Dedifferentiated amniotic fluid mesenchymal stem cell (primary cell): Measurements from ENCODE around the gene CXCL11.
"Not testable (repeated sequence)": the region's sequence is repeated elsewhere in the genome, so short reads cannot be mapped to it uniquely, and the experiment has no call there.

Source experiments
- DNase-seq: peaks from one replicate; pipeline ENCODE4 v3.0.0-alpha.2; 2016; ENCODE audit errors: extremely low spot score

Gene CXCL11

GRCh38 chr4:76042241-76042998 lies 6.5 kb upstream of the CXCL11 start:
- not testable (repeated sequence) for DNase-seq

DNA sequence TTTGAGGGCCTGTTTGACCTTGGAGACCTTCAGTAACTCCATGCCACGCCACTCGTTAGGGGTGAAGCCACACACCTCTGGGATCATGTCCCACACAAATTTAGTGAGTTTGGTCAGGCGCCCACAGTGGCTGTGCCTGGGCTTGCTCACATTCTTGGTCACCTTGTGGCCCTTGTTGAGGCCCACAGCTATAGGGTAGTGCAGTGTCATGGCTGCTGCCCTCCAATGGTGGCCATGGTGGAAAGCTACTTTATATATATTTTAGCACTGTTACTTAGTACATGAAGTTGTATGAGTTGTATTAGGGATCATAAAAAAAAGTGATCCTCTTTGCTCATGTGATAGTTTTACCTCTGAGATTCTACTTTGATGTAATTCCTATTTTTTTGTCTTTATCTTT lies 985 bp upstream of the CXCL11 start:
- DNase-seq, result no peak

- no peak for DNase-seq
Measured at GRCh38 chr4:76035141-76035540, 729 bp downstream of the CXCL11 start.

GRCh38 chr4:76029300-76029699 lies 6.6 kb downstream of the CXCL11 start:
- DNase-seq, result no peak

DNA sequence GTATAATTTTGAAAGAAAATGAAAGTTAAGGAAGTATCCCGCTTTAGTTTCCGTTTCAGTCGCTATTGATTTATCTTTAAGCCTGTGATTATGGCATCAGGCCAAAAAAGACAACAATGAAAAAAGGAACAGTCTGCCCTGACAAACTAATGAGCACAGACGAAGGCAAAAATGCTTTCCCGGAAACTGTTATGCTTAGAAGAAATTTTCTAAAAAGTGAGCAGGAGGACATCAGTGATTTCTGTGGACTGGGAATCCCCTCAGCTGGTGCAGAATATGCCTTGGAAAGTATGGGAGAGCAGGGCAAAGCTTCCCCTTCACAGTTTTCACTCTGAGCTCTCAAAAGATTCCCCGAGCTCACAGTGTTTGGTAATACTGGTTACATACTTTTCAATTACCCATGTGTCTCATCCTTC lies 7.5 kb downstream of the CXCL11 start:
- DNase-seq, result no peak

GRCh38 chr4:76024065-76024464 lies 11.8 kb downstream of the CXCL11 start:
- DNase-seq, result no peak

GRCh38 chr4:76023389-76023788 lies 12.5 kb downstream of the CXCL11 start, which contains the start of gene CXCL10:
Gene CXCL10, minus strand, starts transcription at chr4:76023497. Its CDS starts 66 bp downstream, at chr4:76023431.
- DNase-seq, result no peak

DNA sequence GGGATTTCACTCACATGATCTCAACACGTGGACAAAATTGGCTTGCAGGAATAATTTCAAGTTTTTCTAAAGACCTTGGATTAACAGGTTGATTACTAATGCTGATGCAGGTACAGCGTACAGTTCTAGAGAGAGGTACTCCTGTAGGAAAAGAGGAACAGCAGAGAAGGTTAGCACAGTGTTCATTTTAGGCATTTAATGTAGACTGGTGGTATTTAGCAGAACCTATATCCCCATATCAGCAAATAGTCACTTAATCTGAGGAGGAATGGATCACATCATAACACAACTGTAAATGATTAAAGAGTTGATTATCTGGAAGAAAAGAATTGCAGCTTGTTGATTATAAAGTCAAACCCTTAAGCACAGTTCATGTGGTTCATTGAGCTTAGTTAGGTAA lies 13.2 kb downstream of the CXCL11 start:
- DNase-seq, result no peak

- DNase-seq, result no peak
Measured at GRCh38 chr4:76022031-76022430, 13.8 kb downstream of the CXCL11 start.

GRCh38 chr4:76017056-76017686 lies 18.7 kb downstream of the CXCL11 start:
- DNase-seq, result no peak

- DNase-seq, result no peak
Measured at GRCh38 chr4:76016393-76016792, 19.5 kb downstream of the CXCL11 start.

- no peak for DNase-seq
Measured at GRCh38 chr4:76013540-76013939, 22.3 kb downstream of the CXCL11 start.

GRCh38 chr4:76012388-76012801 lies 23.5 kb downstream of the CXCL11 start:
- no peak for DNase-seq

DNA sequence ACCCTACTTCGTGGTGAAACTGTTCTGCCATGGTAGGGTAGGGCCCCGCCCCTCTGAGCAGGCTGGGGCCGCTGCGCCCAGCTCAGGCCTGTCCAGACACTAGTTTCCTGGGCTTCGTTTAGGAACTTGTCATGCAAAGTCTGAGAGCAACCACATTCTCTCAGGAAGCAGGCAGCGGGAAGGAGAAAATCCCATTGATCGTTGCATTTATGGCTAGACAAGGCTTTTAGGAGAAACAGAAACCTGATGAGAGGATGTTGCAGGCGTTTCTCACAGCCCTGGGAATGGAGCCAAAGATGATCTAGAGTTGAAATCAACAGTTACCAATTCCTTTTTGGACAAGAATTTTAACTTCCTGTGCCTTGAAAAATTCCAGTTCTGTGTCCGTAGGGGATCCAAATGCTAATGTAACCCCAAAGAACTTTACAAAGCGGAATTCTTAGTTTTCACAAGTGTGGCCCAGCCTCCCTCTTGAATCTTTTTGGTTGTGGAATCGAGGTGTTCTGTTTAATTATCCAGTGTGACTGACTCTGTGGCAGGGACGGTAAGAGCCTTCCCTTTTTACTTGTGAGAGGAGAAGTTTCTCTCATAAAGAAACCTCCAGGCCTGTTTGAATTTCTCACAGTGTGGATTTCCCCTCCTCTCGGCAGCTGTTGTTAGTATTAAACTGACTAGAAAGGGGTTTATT lies 24.0 kb downstream of the CXCL11 start:
- peak; percentile 56 for DNase-seq

- no peak for DNase-seq
Measured at GRCh38 chr4:76011018-76011670, 24.7 kb downstream of the CXCL11 start.

GRCh38 chr4:76010576-76010975 lies 25.3 kb downstream of the CXCL11 start:
- DNase-seq, result no peak

GRCh38 chr4:76009311-76009710 lies 26.6 kb downstream of the CXCL11 start:
- DNase-seq, result no peak

GRCh38 chr4:76007089-76007862 lies 28.6 kb downstream of the CXCL11 start, which contains the start of gene CXCL9:
Gene CXCL9, minus strand, starts transcription at chr4:76007509. Its CDS starts 60 bp downstream, at chr4:76007449.
- DNase-seq, result no peak

- no peak for DNase-seq
Measured at GRCh38 chr4:76003620-76004019, 32.2 kb downstream of the CXCL11 start.

- DNase-seq, result no peak
Measured at GRCh38 chr4:76003035-76003434, 32.8 kb downstream of the CXCL11 start.

DNA sequence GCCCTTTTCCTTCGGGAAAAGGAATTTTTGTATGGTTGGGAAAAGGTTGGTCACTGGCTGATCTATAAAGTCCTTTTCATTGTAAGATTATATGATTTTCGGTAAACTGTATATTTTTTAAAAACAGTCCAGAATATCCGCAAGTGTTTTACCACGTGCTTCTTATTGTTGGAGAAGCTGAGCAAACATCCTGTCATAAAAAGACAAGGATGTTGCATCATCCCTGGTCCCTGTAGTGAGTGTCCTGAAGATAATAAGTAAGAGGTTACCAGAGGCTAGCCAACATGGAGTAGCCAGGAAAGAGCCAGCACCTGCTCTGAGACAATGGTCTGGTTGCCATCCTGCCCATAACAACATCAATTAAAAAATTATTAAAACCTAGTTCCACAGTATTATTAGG lies 33.7 kb downstream of the CXCL11 start:
- DNase-seq, result no peak
